ENCODE results near the gene GIGYF2. TPM values are rescaled to one million over a fixed set of nuclear protein-coding genes. Genes with fewer than 3 reads are reported as not detected.

Gene GIGYF2
- total RNA-seq, 1 experiment from 2014 or later = 68.3 TPM

DNA sequence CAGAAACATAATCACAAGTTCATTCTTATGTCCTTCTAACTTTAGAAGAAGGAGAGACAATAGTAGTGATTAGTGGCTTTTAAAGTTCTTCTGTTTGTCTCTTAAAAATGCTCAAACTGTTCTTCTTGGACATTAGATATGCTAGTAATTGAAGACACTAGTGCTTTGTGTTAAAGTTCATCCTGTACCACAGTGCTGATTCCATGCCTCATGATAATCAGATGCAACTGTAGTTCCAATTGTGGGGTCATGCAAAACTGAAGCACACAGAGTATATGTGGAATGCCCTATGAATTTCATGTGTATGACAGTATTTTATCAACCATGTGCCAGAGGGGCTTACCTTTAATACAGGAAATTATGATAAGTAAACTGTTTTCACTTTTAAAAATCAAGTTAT, 90.7 kb downstream of the GIGYF2 start:
- peaks cover 5% of the 10 kb centered on the region for H3K4me1 ChIP-seq (ENCODE audit: control insufficient read depth, insufficient read depth, low read length)
- H3K27me3 ChIP-seq (ENCODE audit: control insufficient read depth, insufficient read depth, low read length) = no peaks in the 10 kb centered on the region
- TF ChIP-seq, protein P1, sequence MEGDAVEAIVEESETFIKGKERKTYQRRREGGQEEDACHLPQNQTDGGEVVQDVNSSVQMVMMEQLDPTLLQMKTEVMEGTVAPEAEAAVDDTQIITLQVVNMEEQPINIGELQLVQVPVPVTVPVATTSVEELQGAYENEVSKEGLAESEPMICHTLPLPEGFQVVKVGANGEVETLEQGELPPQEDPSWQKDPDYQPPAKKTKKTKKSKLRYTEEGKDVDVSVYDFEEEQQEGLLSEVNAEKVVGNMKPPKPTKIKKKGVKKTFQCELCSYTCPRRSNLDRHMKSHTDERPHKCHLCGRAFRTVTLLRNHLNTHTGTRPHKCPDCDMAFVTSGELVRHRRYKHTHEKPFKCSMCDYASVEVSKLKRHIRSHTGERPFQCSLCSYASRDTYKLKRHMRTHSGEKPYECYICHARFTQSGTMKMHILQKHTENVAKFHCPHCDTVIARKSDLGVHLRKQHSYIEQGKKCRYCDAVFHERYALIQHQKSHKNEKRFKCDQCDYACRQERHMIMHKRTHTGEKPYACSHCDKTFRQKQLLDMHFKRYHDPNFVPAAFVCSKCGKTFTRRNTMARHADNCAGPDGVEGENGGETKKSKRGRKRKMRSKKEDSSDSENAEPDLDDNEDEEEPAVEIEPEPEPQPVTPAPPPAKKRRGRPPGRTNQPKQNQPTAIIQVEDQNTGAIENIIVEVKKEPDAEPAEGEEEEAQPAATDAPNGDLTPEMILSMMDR (IDR thresholded peaks at IDR 0.05) = no peak
- TF ChIP-seq POLR2AphosphoS5 (IDR thresholded peaks at IDR 0.05; ENCODE audit: low read depth, low read length) = no peak
- no peaks in the 10 kb centered on the region for H3K9me3 ChIP-seq (ENCODE audit: control insufficient read depth, insufficient read depth, low read depth, low read length)
- POLR2A ChIA-PET = no interaction called here
- no peak overlapping the region for H3K27ac ChIP-seq (ENCODE audit: low read length)
- DNase-seq (ENCODE audit: low read depth, low spot score) (no peak), ATAC-seq (no peak)
- in situ Hi-C loops (cut with HindIII; ENCODE audit: low pct_unique_long_range_greater_than_20kb, low sequenced_read_pairs) = no loop called here
- H3K36me3 ChIP-seq (ENCODE audit: control insufficient read depth, insufficient read depth, low read length) = peaks cover 24% of the 10 kb centered on the region
- H3K4me3 ChIP-seq (ENCODE audit: low read depth in 2 of 2, low read length in 2 of 2) = no peak overlapping the region
- intact Hi-C loops (cut with micrococcal nuclease; ENCODE audit: unreplicated experiment) = no loop called here
- CTCF ChIA-PET = no interaction called here
- BruUV-seq (replicated peaks) = no TSS peak

DNA sequence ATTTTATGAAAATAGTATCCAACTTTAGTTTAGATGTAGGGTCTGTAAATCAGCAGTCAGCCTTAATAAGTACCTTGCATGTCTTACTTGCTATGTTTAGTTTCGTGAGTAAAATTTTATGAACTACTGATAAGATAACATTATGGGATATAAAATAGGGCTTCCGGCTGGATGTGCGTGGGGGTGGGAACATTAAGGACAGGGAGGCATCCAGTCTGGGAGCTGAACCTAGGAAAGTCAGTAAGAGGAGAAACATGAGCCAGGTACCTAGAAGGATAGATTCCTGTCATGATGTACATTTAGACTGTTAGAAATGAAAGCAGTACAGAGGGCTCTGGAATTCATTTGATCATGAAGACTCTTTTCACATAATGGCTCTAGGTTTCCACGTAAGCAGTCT, 92.0 kb downstream of the GIGYF2 start:
- DNase-seq (ENCODE audit: low read depth, low spot score) = no peak
- intact Hi-C loops (cut with micrococcal nuclease; ENCODE audit: unreplicated experiment) (no loop called here), in situ Hi-C loops (cut with HindIII; ENCODE audit: low pct_unique_long_range_greater_than_20kb, low sequenced_read_pairs) (no loop called here)
- POLR2A ChIA-PET = no interaction called here
- Histone ChIP-seq H3K27me3 (ENCODE audit: control insufficient read depth, insufficient read depth, low read length) (no peaks in the 10 kb centered on the region), H3K4me1 (ENCODE audit: control insufficient read depth, insufficient read depth, low read length) (no peaks in the 10 kb centered on the region), H3K27ac (ENCODE audit: low read length) (no peak overlapping the region), H3K36me3 (ENCODE audit: control insufficient read depth, insufficient read depth, low read length) (peaks cover 29% of the 10 kb centered on the region), H3K4me3 (ENCODE audit: low read depth in 2 of 2, low read length in 2 of 2) (no peak overlapping the region), H3K9me3 (ENCODE audit: control insufficient read depth, insufficient read depth, low read depth, low read length) (no peaks in the 10 kb centered on the region)
- TF ChIP-seq, protein P2, sequence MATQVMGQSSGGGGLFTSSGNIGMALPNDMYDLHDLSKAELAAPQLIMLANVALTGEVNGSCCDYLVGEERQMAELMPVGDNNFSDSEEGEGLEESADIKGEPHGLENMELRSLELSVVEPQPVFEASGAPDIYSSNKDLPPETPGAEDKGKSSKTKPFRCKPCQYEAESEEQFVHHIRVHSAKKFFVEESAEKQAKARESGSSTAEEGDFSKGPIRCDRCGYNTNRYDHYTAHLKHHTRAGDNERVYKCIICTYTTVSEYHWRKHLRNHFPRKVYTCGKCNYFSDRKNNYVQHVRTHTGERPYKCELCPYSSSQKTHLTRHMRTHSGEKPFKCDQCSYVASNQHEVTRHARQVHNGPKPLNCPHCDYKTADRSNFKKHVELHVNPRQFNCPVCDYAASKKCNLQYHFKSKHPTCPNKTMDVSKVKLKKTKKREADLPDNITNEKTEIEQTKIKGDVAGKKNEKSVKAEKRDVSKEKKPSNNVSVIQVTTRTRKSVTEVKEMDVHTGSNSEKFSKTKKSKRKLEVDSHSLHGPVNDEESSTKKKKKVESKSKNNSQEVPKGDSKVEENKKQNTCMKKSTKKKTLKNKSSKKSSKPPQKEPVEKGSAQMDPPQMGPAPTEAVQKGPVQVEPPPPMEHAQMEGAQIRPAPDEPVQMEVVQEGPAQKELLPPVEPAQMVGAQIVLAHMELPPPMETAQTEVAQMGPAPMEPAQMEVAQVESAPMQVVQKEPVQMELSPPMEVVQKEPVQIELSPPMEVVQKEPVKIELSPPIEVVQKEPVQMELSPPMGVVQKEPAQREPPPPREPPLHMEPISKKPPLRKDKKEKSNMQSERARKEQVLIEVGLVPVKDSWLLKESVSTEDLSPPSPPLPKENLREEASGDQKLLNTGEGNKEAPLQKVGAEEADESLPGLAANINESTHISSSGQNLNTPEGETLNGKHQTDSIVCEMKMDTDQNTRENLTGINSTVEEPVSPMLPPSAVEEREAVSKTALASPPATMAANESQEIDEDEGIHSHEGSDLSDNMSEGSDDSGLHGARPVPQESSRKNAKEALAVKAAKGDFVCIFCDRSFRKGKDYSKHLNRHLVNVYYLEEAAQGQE (IDR thresholded peaks at IDR 0.05; ENCODE audit: insufficient read depth in 1 of 2, low read depth in 2 of 2, low read length in 1 of 2) = no peak
- TF ChIP-seq POLR2AphosphoS5 (IDR thresholded peaks at IDR 0.05; ENCODE audit: low read depth, low read length) (no peak), SIN3A (IDR thresholded peaks at IDR 0.05; ENCODE audit: borderline replicate concordance, insufficient read depth, low read depth, low read length) (no peak), TCF7L2 (IDR thresholded peaks at IDR 0.05; ENCODE audit: low read depth, low read length) (no peak)
- TF ChIP-seq, protein P1 (IDR thresholded peaks at IDR 0.05) = no peak
- CTCF ChIA-PET = no interaction called here
- no TSS peak for BruUV-seq (replicated peaks)
- no peak for ATAC-seq
